ENCODE measurements around the gene SGSH. TPM values are rescaled to one million over a fixed set of nuclear protein-coding genes. Genes with fewer than 3 reads are reported as not detected.

SGSH gene
- total RNA-seq, 2 experiments from 2014 or later: 14.3 to 38.4 TPM

DNA sequence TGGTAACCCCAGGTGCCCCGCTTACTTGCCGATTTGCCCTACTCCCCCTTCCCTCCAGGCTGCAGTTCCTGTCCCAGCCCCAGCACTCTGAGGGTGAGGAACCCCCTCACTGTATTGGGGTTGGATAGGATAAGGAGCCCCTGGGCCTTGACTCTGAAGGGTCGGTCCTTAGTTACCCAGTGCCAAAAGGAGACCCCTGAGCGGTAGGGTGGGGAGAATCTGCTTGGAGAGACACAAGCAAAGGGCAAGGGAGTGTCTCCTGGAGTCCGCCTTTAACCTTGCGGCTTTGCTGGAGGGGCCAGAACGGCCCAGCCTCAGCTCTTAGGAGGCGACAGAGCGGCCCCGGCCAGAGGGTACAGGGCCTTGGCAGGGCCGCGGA lies 37.3 kb downstream of the SGSH start:
- H4K20me1 ChIP-seq (ENCODE audit: insufficient read depth, low read length): no peaks in the 10 kb centered on the region
- H3K4me2 ChIP-seq (ENCODE audit: low read length): no peak overlapping the region
- no peaks in the 10 kb centered on the region for H3K9me2 ChIP-seq (ENCODE audit: insufficient read depth, low read length)
- BruUV-seq (replicated peaks): no TSS peak
- H3K4me3 ChIP-seq (ENCODE audit: low read depth, low read length, poor library complexity, severe bottlenecking): no peak overlapping the region
- H2AFZ ChIP-seq (ENCODE audit: low read length): no peak overlapping the region
- H3K4me1 ChIP-seq (ENCODE audit: insufficient read depth, low read length, poor library complexity, severe bottlenecking): no peaks in the 10 kb centered on the region
- intact Hi-C loops (cut with micrococcal nuclease; ENCODE audit: unreplicated experiment): no loop called here
- CTCF ChIA-PET (ENCODE audit: unreplicated experiment): no interaction called here
- TF ChIP-seq, protein P1, sequence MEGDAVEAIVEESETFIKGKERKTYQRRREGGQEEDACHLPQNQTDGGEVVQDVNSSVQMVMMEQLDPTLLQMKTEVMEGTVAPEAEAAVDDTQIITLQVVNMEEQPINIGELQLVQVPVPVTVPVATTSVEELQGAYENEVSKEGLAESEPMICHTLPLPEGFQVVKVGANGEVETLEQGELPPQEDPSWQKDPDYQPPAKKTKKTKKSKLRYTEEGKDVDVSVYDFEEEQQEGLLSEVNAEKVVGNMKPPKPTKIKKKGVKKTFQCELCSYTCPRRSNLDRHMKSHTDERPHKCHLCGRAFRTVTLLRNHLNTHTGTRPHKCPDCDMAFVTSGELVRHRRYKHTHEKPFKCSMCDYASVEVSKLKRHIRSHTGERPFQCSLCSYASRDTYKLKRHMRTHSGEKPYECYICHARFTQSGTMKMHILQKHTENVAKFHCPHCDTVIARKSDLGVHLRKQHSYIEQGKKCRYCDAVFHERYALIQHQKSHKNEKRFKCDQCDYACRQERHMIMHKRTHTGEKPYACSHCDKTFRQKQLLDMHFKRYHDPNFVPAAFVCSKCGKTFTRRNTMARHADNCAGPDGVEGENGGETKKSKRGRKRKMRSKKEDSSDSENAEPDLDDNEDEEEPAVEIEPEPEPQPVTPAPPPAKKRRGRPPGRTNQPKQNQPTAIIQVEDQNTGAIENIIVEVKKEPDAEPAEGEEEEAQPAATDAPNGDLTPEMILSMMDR (conservative IDR thresholded peaks at IDR 0.05; ENCODE audit: low read length): no peak
- TF ChIP-seq EZH2phosphoT487 (IDR thresholded peaks at IDR 0.05; ENCODE audit: borderline replicate concordance, low read depth, low read length): no peak
- no peaks in the 10 kb centered on the region for H3K79me2 ChIP-seq (ENCODE audit: insufficient read depth, low read depth, low read length)
- H3K9me3 ChIP-seq (ENCODE audit: low read length): no peaks in the 10 kb centered on the region
- no peak for DNase-seq (ENCODE audit: low spot score)
- no peak overlapping the region for H3K27ac ChIP-seq (ENCODE audit: low read depth, low read length, poor library complexity, severe bottlenecking)
- POLR2A ChIA-PET: no interaction called here
- no peaks in the 10 kb centered on the region for H3K36me3 ChIP-seq (ENCODE audit: insufficient read depth, low read length)

DNA sequence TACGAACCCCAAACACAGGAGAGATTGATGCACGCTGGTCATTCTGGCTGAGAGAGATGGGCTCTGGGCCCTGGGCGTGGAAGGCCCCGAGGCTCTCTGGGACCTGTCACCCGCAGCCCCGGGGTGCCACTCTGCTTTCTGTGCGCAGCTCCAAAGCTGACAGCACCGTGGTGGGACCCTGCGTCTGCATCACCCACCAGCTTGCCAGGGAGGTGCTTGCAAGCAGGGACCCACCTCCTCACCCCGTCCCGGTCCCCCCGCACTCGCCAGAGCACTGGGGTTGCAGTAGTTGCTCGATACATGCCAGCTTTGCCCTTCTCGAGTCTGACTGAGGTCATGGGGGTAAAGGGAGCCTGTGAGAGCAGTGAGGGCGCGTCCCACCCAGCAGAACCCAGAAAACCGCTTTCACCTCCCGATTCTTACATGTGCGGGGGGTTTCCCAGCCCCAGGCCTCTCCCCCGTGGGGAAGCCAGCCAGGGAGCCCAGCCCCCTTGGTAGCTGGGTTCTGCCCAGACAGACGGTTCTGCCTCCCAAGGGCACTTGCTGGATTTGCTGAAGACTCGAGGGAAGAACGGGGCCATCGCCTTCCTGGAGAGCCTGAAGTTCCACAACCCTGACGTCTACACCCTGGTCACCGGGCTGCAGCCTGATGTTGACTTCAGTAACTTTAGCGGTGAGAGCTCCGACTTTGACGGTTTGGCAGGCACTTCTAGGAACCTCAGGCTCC lies 37.9 kb downstream of the SGSH start:
- CTCF ChIA-PET (ENCODE audit: unreplicated experiment): no interaction called here
- TF ChIP-seq EZH2phosphoT487 (IDR thresholded peaks at IDR 0.05; ENCODE audit: borderline replicate concordance, low read depth, low read length): no peak
- TF ChIP-seq, protein P1 (conservative IDR thresholded peaks at IDR 0.05; ENCODE audit: low read length): no peak
- H3K27ac ChIP-seq (ENCODE audit: low read depth, low read length, poor library complexity, severe bottlenecking): no peak overlapping the region

DNA sequence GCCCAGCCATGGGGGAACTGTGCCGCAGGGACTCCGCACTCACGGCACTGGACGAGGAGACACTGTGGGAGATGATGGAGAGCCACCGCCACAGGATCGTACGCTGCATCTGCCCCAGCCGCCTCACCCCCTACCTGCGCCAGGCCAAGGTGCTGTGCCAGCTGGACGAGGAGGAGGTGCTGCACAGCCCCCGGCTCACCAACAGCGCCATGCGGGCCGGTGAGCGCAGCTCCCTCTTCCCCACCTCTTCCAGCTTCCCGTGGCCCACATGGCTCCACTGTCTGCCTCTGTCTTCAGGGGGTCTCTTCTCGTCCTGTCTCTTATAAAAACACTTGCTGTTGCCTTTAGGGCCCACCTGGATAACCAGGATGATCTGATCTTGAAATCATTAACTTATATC lies 38.7 kb downstream of the SGSH start:
- H3K4me3 ChIP-seq (ENCODE audit: low read depth, low read length, poor library complexity, severe bottlenecking): no peak overlapping the region
- H3K36me3 ChIP-seq (ENCODE audit: insufficient read depth, low read length): no peaks in the 10 kb centered on the region
- no peaks in the 10 kb centered on the region for H3K9me2 ChIP-seq (ENCODE audit: insufficient read depth, low read length)
- TF ChIP-seq, protein P1 (conservative IDR thresholded peaks at IDR 0.05; ENCODE audit: low read length): no peak
- no peak for TF ChIP-seq EZH2phosphoT487 (IDR thresholded peaks at IDR 0.05; ENCODE audit: borderline replicate concordance, low read depth, low read length)
- no peaks in the 10 kb centered on the region for H4K20me1 ChIP-seq (ENCODE audit: insufficient read depth, low read length)
- CTCF ChIA-PET (ENCODE audit: unreplicated experiment): no interaction called here
- no peaks in the 10 kb centered on the region for H3K9me3 ChIP-seq (ENCODE audit: low read length)
- BruUV-seq (replicated peaks): no TSS peak
- POLR2A ChIA-PET: no interaction called here
- no peak overlapping the region for H2AFZ ChIP-seq (ENCODE audit: low read length)
- no peak for DNase-seq (ENCODE audit: low spot score)
- intact Hi-C loops (cut with micrococcal nuclease; ENCODE audit: unreplicated experiment): no loop called here
- H3K4me1 ChIP-seq (ENCODE audit: insufficient read depth, low read length, poor library complexity, severe bottlenecking): no peaks in the 10 kb centered on the region
- H3K27ac ChIP-seq (ENCODE audit: low read depth, low read length, poor library complexity, severe bottlenecking): no peak overlapping the region
- H3K79me2 ChIP-seq (ENCODE audit: insufficient read depth, low read depth, low read length): no peaks in the 10 kb centered on the region
- H3K4me2 ChIP-seq (ENCODE audit: low read length): no peak overlapping the region

More for the DNA sequence above, 37.9 kb downstream of the SGSH start:
- no peaks in the 10 kb centered on the region for H4K20me1 ChIP-seq (ENCODE audit: insufficient read depth, low read length)
- no peaks in the 10 kb centered on the region for H3K79me2 ChIP-seq (ENCODE audit: insufficient read depth, low read depth, low read length)
- POLR2A ChIA-PET: no interaction called here
- no peak overlapping the region for H3K4me3 ChIP-seq (ENCODE audit: low read depth, low read length, poor library complexity, severe bottlenecking)
- DNase-seq (ENCODE audit: low spot score): no peak
- intact Hi-C loops (cut with micrococcal nuclease; ENCODE audit: unreplicated experiment): no loop called here
- no peak overlapping the region for H2AFZ ChIP-seq (ENCODE audit: low read length)
- no TSS peak for BruUV-seq (replicated peaks)
- H3K4me2 ChIP-seq (ENCODE audit: low read length): no peak overlapping the region
- H3K4me1 ChIP-seq (ENCODE audit: insufficient read depth, low read length, poor library complexity, severe bottlenecking): no peaks in the 10 kb centered on the region
- H3K36me3 ChIP-seq (ENCODE audit: insufficient read depth, low read length): no peaks in the 10 kb centered on the region
- H3K9me2 ChIP-seq (ENCODE audit: insufficient read depth, low read length): no peaks in the 10 kb centered on the region
- no peaks in the 10 kb centered on the region for H3K9me3 ChIP-seq (ENCODE audit: low read length)
